Vagina (tissue), 2 donors: ENCODE measurements around the gene CAPZB. TPM values are rescaled to one million over a fixed set of nuclear protein-coding genes. Genes with fewer than 3 reads are reported as not detected.

Experiments used
- DNase-seq, 2 donors: peaks; one replicate each; pipeline ENCODE4 v3.0.0-alpha.2; 2017; ENCODE audit errors: extremely low spot score in 2 of 2
- H3K27ac ChIP-seq: fragments of 200-600 bp; sonication (generic); one replicate; pipeline ENCODE4 v1.5.1; 2019
- H3K27me3 ChIP-seq: fragments of 200-600 bp; sonication (generic); one replicate; pipeline ENCODE4 v1.5.1; 2019
- H3K36me3 ChIP-seq, 2 donors: fragments of 200-600 bp; sonication (generic); one replicate each; pipeline ENCODE4 v1.5.1; 2017 to 2019
- H3K4me1 ChIP-seq: fragments of 200-600 bp; sonication (generic); one replicate; pipeline ENCODE4 v1.5.1; 2019
- H3K4me3 ChIP-seq, 2 donors: fragments of 200-600 bp; sonication (generic); 1 replicate in 1 of 2; 2 replicates in 1 of 2; pipeline ENCODE4 v1.5.1; 2016 to 2019
- H3K9me3 ChIP-seq: fragments of 200-600 bp; sonication (generic); one replicate; pipeline ENCODE4 v1.5.1; 2019
- POLR2A ChIP-seq, 2 donors: fragments of 450-650 bp; IDR thresholded peaks; one replicate each; pipeline ENCODE4 v1.6.1; 2017; ENCODE audit warnings: antibody characterized with exemption in 2 of 2, mild to moderate bottlenecking in 2 of 2, moderate library complexity in 2 of 2
- POLR2AphosphoS5 ChIP-seq, 2 donors: sonication (generic); formaldehyde crosslinking; IDR thresholded peaks; one replicate each; pipeline ENCODE4 v1.9.0; 2017; ENCODE audit warnings: antibody characterized with exemption in 2 of 2, mild to moderate bottlenecking in 2 of 2, low read depth in 1 of 2; ENCODE audit not compliant: insufficient read depth in 1 of 2
- intact Hi-C: fragments of 100-400 bp; cut with DNase I; formaldehyde crosslinking; loops from one replicate; pipeline ENCODE4 v1.15.1; 2023
- total RNA-seq: library from RNA; depleted of rRNA; stranded (reverse); fragments of >200 nt; gene quantifications from one replicate; pipeline ENCODE4 v1.2.3, GENCODE V29; 2016
- TF ChIP-seq, protein P1 (sequence below), 3 experiments: fragments of 450-650 bp in 2 of 3; fragments of 200-600 bp in 1 of 3; sonication (generic) in 1 of 3; IDR thresholded peaks; one replicate each; pipeline ENCODE4 v1.5.1; 2017 to 2019; ENCODE audit warnings: antibody characterized with exemption in 3 of 3, mild to moderate bottlenecking in 2 of 3, moderate library complexity in 2 of 3

Gene CAPZB
- 152 TPM for total RNA-seq

- intact Hi-C loops: loop anchor here (2.0 to 10.0 kb wide), 2 partner anchors 51 to 159 kb away; partner anchors contain the start of gene NBL1
- peak within 1 kb of the TSS; percentile 70 to 100 for H3K4me3 ChIP-seq
- H3K9me3 ChIP-seq: no peaks in the 10 kb centered on the region
- H3K27me3 ChIP-seq: no peaks in the 10 kb centered on the region
- H3K4me1 ChIP-seq: peaks cover 61% of the 10 kb centered on the region
- TF ChIP-seq POLR2A (IDR thresholded peaks at IDR 0.05) (peak in 1 of 2 donors; percentile 78), POLR2AphosphoS5 (IDR thresholded peaks at IDR 0.05; ENCODE audit: insufficient read depth in 1 of 2, low read depth in 1 of 2) (peak in 1 of 2 donors; percentile 73)
- TF ChIP-seq, protein P1, sequence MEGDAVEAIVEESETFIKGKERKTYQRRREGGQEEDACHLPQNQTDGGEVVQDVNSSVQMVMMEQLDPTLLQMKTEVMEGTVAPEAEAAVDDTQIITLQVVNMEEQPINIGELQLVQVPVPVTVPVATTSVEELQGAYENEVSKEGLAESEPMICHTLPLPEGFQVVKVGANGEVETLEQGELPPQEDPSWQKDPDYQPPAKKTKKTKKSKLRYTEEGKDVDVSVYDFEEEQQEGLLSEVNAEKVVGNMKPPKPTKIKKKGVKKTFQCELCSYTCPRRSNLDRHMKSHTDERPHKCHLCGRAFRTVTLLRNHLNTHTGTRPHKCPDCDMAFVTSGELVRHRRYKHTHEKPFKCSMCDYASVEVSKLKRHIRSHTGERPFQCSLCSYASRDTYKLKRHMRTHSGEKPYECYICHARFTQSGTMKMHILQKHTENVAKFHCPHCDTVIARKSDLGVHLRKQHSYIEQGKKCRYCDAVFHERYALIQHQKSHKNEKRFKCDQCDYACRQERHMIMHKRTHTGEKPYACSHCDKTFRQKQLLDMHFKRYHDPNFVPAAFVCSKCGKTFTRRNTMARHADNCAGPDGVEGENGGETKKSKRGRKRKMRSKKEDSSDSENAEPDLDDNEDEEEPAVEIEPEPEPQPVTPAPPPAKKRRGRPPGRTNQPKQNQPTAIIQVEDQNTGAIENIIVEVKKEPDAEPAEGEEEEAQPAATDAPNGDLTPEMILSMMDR (IDR thresholded peaks at IDR 0.05): no peak
- DNase-seq: no peak
- H3K36me3 ChIP-seq: no peaks in the 10 kb centered on the region
- H3K27ac ChIP-seq: peak within 1 kb of the TSS; percentile 97
Observed at GRCh38 chr1:19485362-19486187, at the start of gene CAPZB. CAPZB (minus strand) TSS chr1:19485539; CDS start chr1:19485438, 101 bp downstream.

DNA sequence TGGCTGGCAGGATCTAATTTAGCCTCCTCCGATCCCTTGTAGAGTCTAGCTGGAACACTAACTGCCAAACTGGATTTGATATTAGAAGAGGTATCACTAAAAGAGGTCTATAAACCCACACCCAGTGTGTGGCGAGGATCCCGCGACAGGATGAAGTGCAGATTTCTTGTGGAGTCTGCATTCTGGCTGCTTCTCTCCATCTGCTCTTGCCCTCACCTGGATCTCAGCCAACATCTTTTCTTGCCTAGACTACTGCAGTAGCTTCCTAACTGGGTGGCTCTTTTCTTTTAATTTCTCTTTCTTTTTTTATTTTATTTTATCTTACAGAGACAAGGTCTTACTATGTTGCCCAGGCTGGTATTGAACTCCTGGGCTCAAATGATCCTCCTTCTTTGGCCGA lies 48.9 kb upstream of the CAPZB start:
- no peak overlapping the region for H3K27ac ChIP-seq

GRCh38 chr1:19533626-19534025 lies 48.3 kb upstream of the CAPZB start:
- intact Hi-C loops: no loop called here

More for the DNA sequence above, 48.9 kb upstream of the CAPZB start:
- H3K36me3 ChIP-seq: no peaks in the 10 kb centered on the region
- no peaks in the 10 kb centered on the region for H3K4me1 ChIP-seq
- no peak for DNase-seq
- TF ChIP-seq POLR2A (IDR thresholded peaks at IDR 0.05): no peak
- TF ChIP-seq, protein P1 (IDR thresholded peaks at IDR 0.05): no peak
- no peak for TF ChIP-seq POLR2AphosphoS5 (IDR thresholded peaks at IDR 0.05; ENCODE audit: insufficient read depth in 1 of 2, low read depth in 1 of 2)
- peaks cover 3% of the 10 kb centered on the region for H3K9me3 ChIP-seq
- H3K27me3 ChIP-seq: no peaks in the 10 kb centered on the region
- H3K4me3 ChIP-seq: no peak overlapping the region
- intact Hi-C loops: no loop called here

GRCh38 chr1:19532519-19532918 lies 47.2 kb upstream of the CAPZB start:
- Histone ChIP-seq H3K4me1 (no peaks in the 10 kb centered on the region), H3K4me3 (no peak overlapping the region), H3K36me3 (no peaks in the 10 kb centered on the region), H3K27ac (no peak overlapping the region), H3K9me3 (peaks cover 3% of the 10 kb centered on the region), H3K27me3 (no peaks in the 10 kb centered on the region)
- intact Hi-C loops: no loop called here
- no peak for TF ChIP-seq POLR2AphosphoS5 (IDR thresholded peaks at IDR 0.05; ENCODE audit: insufficient read depth in 1 of 2, low read depth in 1 of 2)
- TF ChIP-seq, protein P1 (IDR thresholded peaks at IDR 0.05): no peak
- TF ChIP-seq POLR2A (IDR thresholded peaks at IDR 0.05): no peak
- no peak for DNase-seq

More at GRCh38 chr1:19533626-19534025, 48.3 kb upstream of the CAPZB start:
- H3K9me3 ChIP-seq: peaks cover 3% of the 10 kb centered on the region
- no peak for DNase-seq
- H3K27ac ChIP-seq: no peak overlapping the region
- no peak overlapping the region for H3K4me3 ChIP-seq
- no peaks in the 10 kb centered on the region for H3K4me1 ChIP-seq
- no peaks in the 10 kb centered on the region for H3K27me3 ChIP-seq
- H3K36me3 ChIP-seq: no peaks in the 10 kb centered on the region
- TF ChIP-seq POLR2A (IDR thresholded peaks at IDR 0.05): no peak
- TF ChIP-seq, protein P1 (IDR thresholded peaks at IDR 0.05): no peak
- no peak for TF ChIP-seq POLR2AphosphoS5 (IDR thresholded peaks at IDR 0.05; ENCODE audit: insufficient read depth in 1 of 2, low read depth in 1 of 2)

DNA sequence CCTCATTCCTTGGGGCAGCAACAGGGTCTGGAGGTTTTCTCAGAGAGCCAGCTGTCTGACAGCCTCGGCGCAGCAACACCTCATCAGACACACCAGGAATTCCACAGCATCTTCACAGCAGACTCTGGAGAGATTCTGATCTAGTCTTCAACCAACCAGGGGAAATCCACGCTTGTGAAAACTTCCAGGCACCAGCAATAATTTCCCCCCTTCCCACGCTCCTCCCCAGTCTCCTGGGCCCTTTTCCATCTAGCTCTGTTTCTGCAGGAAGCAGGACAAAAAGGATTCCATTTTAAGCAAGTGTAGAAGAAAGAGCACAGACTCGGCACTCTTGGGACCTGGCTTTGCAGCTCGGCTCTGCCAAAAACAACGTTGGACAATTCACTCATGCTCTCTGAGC lies 44.3 kb upstream of the CAPZB start:
- no peak overlapping the region for H3K27ac ChIP-seq
- no peaks in the 10 kb centered on the region for H3K27me3 ChIP-seq
- peaks cover 3% of the 10 kb centered on the region for H3K9me3 ChIP-seq
- no peak overlapping the region for H3K4me3 ChIP-seq
- no peak for DNase-seq
- intact Hi-C loops: no loop called here
- TF ChIP-seq POLR2AphosphoS5 (IDR thresholded peaks at IDR 0.05; ENCODE audit: insufficient read depth in 1 of 2, low read depth in 1 of 2) (no peak), POLR2A (IDR thresholded peaks at IDR 0.05) (no peak)
- TF ChIP-seq, protein P1 (IDR thresholded peaks at IDR 0.05): no peak
- H3K4me1 ChIP-seq: no peaks in the 10 kb centered on the region
- no peaks in the 10 kb centered on the region for H3K36me3 ChIP-seq
